ENCODE data around the gene PARP12.
"Not testable (repeated sequence)": the region's sequence is repeated elsewhere in the genome, so short reads cannot be mapped to it uniquely, and the experiment has no call there.

The PARP12 gene, protein sequence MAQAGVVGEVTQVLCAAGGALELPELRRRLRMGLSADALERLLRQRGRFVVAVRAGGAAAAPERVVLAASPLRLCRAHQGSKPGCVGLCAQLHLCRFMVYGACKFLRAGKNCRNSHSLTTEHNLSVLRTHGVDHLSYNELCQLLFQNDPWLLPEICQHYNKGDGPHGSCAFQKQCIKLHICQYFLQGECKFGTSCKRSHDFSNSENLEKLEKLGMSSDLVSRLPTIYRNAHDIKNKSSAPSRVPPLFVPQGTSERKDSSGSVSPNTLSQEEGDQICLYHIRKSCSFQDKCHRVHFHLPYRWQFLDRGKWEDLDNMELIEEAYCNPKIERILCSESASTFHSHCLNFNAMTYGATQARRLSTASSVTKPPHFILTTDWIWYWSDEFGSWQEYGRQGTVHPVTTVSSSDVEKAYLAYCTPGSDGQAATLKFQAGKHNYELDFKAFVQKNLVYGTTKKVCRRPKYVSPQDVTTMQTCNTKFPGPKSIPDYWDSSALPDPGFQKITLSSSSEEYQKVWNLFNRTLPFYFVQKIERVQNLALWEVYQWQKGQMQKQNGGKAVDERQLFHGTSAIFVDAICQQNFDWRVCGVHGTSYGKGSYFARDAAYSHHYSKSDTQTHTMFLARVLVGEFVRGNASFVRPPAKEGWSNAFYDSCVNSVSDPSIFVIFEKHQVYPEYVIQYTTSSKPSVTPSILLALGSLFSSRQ

GRCh38 chr7:140062528-140063299 is at the start of gene PARP12:
Gene PARP12 (minus strand): TSS chr7:140062951. CDS start chr7:140062847, 104 bp downstream.
- peak; percentile 94 for DNase-seq

GRCh38 chr7:140108777-140109176 is 46.0 kb upstream of the PARP12 start:
- DNase-seq = not testable (repeated sequence)

- DNase-seq = no peak
These were observed 33.7 kb upstream of the PARP12 start for GRCh38 chr7:140096459-140096858.

GRCh38 chr7:140093375-140093774 is 30.6 kb upstream of the PARP12 start:
- DNase-seq = no peak

GRCh38 chr7:140085447-140085846 is 22.7 kb upstream of the PARP12 start:
- no peak for DNase-seq

DNA sequence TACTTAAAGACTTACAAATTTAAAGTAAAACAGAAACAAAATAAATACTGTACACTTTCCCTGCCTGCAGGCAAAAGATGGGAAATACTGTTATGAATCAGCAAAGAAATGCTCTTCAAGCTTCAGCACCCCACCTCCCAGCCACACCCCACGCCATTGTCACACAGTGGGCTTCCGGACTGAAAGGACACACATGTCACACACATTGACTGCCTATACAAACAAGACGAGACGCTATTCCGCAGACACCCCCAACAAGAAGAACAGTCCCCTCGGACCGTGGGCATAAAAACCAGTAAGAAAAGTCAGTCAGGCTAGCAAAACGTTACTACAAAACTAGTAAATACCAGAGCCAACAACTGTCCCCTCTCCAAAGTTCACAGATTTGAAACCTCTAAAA is 22.2 kb upstream of the PARP12 start:
- DNase-seq = peak; percentile 39

DNA sequence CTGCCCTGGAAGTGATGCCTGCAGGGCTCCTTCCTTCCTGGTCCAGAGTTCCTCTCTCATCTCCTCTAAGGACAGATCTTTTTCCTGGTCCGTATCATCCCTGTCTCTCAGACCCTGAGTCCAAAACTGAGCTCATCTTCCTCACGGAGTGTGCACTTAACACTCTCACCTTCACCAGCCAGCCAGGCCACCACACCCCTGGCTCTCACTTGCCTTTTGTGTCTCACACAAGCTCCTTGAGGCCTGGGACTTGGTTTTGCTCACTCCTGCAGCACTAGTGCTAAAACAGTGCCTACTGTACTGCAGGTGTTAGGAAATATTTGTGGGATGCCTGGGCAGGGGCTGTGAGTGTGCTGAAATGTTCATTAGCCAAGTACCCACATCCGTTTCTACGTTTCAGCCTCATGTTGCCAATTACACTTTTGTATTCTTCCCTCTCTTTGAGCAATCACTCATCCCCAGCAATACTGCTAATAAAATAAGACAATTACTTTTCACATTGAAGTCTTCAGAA is 21.4 kb upstream of the PARP12 start:
- DNase-seq = no peak

- DNase-seq = no peak
These were observed 20.0 kb upstream of the PARP12 start for GRCh38 chr7:140082770-140083169.

DNA sequence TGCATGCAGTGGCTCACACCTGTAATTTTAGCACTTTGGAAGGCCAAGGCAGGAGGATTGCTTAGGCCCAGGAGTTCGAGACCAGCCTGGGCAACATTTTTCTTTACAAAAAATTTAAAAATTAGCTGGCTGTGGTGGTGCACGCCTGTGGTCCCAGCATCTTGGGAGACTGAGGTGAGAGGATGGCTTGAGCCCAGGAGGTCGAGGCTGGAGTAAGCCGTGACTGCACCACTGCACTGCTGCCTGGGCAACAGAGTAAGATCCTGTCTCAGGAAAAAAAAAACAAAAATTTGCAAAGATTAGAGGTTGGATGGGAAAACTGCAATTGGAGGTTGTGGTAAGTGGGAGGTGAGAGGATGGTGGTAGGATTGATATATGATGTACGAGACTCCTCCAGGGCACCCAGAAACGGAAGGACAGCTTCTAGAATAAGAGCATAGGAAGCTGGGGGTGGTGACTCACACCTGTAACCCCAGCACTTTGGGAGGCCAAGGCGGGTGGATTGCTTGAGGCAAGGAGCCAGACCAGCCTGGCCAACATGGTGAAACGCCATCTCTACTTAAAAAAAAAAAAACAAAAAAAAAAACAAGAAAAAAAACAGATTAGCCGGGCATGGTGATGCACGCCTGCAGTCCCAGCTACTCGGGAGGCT is 19.1 kb upstream of the PARP12 start:
- DNase-seq = no peak

- no peak for DNase-seq
These were observed 18.2 kb upstream of the PARP12 start for GRCh38 chr7:140080919-140081318.

DNA sequence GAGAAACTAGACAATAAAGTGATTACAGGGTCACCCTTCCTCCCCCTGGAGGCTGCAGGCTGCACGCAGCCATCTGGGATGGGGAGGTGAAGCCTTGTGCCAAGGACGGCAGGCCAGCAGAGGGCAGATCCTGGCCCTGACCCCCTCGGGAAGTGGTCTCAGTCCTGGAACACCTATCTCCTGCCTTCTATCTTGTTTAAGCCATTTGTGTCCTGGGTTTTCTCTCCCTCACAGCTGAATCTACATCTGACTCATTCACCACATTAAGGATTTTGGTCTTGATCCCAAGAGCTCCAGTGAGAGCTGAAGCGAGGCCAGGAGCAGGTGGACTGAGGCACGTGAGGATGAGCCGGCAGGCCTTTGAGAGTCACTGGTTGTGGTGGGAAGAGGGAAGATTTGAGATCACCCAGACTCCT is 16.4 kb upstream of the PARP12 start:
- no peak for DNase-seq

DNA sequence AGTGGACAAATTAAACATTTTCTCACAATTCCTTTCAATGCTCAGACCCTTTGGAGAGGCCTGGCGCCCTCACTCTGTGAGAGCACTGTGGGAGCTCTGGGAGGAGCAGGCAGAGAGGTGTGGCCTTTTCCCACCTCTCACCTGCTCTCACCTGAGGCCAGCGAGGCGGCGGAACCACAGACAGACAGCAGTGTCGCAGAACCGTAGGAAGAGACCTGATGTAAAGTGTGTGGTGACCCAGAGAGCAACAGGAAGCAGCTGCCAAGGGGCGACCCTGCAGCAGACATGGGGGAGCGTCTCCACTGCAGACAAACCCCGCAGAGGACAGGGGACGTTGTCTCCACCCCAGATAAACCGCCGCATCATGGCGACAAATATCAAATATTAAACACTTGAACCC is 15.6 kb upstream of the PARP12 start:
- DNase-seq = no peak

DNA sequence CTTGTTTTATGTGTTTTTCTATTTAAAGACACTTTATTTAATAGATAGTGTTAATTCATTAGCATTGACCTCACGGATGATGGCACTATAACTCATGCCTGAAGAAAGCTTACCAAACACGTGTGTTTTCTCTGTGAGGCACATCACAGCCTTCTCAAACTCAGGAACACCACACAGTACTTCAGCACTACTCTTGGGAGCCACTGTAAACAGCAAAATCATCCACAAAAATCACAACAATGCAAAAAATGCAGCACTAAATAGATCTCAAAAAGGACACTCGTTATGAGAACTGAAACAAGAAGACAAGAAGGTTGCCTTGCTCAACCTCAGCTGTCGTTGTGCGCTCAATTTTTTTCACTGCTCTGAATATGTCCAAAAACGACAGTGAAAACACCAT is 12.0 kb upstream of the PARP12 start:
- no peak for DNase-seq

- DNase-seq = no peak
These were observed 7.8 kb upstream of the PARP12 start for GRCh38 chr7:140070546-140070945.

GRCh38 chr7:140069298-140069949 is 6.7 kb upstream of the PARP12 start:
- no peak for DNase-seq

DNA sequence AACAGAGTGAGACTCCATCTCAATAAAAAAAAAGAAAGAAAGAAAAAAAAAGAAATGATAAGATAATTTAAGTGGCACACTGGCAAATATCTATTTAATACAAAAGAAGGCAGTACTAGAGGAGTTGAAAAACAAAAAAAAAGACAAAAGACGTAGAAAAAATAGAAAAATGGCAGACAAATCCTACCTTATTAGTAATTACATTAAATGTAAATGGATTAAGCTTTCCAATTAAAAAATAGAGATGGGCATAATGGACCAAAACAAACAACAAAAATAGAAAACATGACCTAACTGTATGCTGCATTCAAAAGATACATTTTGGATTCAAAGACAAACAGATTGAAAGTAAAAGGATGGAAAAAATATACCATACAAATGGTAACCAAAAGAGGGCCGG is 5.3 kb upstream of the PARP12 start:
- no peak for DNase-seq

DNA sequence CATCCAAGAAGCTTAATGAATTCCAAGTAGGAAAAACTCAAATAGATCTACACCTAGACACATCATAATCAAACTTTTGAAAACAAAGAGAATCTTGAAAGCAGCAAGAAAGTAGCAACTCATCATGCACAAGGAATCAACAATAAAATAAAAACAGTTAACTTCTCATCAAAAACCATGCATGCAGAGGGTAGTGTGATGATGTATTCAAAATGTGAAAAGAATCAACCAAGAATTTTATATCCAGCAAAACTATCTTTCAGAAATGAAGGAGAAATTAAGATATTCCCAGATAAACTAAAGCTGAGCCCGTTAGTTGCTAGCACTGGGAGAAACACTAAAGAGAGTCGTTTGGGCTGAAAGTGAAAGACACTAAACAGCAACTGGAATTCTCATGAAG is 4.3 kb upstream of the PARP12 start:
- no peak for DNase-seq

DNA sequence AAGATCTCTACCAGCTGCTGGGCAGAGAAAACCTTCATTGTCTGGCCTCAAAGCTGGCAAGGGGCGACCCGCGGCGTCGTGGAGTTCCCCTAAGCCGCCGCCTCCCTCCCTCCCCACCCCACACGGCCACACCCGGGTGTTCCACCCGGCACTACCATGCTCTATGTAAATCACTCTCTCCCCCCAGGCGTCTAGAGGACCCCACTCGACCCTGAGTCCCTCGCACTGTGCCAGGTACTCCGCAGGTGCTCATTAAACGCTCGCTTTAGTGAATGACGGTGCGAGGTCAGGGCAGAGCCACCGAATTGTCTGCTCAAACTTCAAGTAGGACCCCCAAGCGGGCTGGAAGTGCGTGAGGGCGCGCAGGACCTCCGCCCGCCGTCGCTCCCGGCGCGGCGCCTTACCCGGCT is 628 bp downstream of the PARP12 start:
- DNase-seq = peak; percentile 56

DNA sequence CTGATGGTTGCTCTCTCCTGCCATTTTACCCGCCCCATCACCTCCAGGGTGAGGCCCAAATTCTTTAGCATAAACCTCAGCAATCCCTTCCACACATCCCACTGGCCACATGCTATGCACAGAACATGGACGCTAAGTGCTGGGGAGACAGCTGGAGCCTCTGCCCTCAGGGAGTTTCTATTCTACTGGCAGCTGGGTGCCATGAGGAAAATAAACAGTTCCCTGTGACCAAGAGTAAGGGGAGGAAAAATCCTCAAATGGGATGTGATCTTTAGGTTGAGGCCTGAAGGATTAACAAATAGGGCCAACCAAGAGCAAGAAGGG is 1.2 kb downstream of the PARP12 start:
- no peak for DNase-seq

GRCh38 chr7:140060788-140061606 is 1.8 kb downstream of the PARP12 start:
- DNase-seq = no peak

DNA sequence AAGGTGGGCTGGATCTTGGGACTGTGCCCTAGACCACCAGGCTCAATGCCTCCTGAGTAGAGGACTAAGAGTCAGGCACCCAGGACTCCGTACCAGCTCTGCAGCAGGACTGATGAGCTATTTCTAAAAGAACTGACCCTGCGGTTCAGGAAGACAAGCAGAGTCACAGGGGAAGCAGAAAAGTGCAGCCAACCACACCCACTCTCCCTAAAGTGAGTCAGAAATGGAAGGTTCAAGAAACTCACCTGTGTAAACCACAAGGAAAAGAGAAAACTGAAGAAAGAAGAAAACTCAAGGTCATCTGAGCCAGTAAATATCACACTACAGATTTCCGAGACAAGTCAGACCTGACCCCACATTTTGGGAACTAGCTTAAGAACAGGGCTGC is 2.5 kb downstream of the PARP12 start:
- peak; percentile 24 for DNase-seq

Data from CD4-positive, alpha-beta T cell treated with Interleukin-6 for 4 hours (primary cell).